Stimulated activated CD8-positive, alpha-beta memory T cell treated with anti-CD3 and anti-CD28 coated beads, Interleukin-4, amount 100 ng/mL, for 48 hours (primary cell): ENCODE results near the gene USP14.

Source experiments
- DNase-seq: peaks from one replicate; pipeline ENCODE4 v3.0.0-alpha.2; 2020

Gene USP14

DNA sequence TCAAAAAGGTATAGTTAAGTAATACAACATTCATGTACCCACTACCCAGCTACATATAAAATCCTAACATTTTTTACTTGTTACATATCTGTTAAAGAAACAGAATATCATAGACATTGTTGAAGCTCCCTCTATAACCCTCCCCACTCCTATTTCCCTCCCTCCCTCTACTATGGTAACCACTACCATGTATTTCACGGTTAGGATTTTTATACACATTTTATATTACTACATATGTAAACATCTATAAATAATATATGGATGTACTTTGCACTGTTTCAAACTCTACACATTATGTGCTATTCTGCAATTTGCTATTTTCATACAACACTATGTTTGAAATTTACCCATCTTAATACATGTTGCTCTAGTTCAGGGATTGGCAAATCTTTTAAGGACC, 73.2 kb downstream of the USP14 start:
- no peak for DNase-seq

DNA sequence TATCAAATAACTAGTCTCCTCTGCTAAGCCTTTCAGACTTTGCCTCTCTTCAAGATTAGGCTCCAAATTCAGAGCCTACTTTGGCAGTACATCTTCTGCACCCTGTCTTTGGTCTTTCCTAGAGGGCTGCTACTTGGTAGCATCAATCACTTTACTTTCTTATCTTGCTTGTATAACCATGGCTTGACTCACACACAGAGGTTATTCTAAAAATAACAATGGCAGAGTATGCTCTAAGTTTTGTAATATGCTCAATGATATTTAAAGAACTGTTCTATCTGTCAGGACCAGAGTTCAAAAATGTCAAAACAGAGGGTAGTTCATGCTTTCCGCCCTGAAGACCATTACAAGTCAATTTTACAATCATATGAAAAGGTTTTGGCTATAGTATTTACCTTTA, 81.8 kb downstream of the USP14 start:
- no peak for DNase-seq

DNA sequence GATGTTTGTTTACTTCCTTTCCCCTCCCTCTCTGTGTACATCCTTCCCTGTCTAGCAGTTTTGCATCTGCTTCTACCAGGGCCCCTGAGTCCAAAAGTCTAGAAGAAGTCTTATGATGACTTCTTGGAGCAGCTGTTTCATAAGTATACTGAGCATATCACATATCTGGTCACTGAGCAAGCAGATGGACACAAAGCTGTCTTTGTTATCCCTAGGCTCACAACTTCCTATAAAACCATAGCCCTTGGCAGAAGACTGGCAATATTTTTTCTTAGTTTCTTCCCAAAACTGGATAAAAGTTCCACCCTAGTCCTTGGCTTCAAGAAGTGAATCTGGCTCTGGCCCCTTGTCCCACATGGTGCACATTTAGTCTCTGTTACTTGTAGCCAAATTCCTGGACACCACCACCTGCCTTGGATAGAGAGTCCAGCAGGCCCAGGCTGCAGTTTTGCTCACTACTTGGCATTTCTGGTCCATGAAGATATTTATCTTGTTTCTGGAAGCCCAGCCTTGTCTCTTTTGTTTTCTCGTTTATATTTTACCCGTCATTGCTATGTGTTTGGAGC, 87.0 kb downstream of the USP14 start:
- no peak for DNase-seq

DNA sequence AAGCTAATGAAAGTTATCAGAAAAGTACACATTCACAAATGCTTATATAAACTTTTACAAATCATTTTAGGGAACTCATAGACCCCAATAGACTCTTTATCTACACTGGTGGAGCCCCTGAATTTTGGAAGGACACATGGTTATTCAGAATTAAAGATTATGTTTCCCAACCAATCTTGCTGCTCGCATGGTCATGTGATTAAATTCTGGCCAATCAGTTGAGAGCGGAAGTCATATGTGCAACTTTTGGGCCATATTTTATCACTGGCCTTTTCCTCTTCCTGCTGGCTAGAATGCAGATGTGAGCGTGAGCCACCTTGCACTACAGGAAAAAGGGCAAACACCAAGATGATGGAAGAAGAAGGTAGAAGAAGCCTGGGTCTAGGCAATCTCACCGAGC, 89.7 kb downstream of the USP14 start:
- no peak for DNase-seq

DNA sequence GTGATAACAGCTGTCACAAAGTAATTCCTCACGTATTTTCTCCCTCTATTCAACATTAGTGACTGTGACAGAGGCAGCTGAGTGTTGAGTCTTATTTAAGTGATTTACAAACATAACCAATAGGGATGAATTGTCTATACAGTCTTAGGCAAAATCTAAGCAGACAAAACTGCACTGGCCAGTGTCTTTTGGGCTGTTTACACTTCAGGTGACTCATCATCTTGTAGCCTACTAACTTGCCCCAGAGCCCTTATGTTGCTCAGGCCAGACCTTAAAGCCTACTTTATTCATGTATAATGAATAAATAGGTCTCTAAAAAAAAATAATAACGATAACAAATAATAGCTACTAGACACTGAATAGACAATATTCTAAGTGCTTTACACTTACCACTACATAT, 92.3 kb downstream of the USP14 start:
- no peak for DNase-seq

DNA sequence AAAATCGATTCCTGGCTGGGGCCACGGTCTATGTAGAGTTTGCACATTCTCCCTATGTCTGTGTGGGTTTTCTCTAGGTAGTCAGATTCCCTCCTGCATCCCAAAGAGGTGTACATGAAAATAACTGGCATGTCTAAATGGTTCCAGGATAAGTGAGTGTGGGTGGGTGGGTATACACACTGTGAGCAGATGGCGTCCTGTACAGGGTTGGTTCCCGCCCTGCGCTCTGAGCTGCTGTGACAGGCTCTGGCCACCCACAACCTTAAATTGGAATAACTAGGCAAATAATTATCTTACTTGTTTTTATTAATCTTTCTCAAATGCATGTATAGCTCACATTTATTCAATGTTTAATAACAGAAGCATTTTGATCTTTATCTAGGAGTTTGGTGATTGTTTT, 93.2 kb downstream of the USP14 start:
- no peak for DNase-seq

DNA sequence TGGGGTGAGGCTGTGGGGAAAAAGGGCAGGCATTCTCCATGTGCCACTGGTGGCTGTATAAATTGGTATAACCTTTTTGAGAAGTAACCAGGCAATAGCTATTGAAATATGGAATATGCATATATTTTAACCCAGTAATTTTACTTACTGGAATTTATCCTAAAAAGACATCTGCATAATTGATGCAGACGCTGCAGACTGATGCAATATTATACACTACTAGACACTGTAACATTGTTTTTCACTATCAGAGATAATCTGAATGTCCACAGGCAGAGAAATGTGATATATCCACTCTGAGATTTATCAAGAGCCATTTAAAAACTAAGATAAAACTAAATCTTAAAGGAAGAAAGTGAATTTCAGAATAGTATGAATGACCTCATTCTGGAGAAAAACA, 94.8 kb downstream of the USP14 start:
- DNase-seq, result no peak

DNA sequence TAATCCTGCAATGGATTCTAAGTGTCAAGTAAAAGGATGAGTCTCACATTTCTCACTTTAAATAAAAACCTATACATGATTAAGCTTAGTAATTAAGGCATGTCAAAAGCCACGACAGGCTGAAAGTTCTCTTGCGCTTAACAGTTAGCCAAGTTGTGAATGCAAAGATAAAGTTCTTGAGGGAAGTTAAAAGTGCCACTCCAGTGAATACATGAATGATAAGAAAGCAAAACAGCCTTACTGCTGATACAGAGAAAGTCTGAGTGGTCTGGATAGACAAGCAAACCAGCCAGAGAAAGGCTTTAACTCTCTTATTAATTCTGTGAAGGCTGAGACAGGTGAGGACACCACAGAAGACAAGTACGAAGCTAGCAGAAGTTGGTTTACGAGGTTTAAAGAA, 96.8 kb downstream of the USP14 start:
- DNase-seq, result no peak

DNA sequence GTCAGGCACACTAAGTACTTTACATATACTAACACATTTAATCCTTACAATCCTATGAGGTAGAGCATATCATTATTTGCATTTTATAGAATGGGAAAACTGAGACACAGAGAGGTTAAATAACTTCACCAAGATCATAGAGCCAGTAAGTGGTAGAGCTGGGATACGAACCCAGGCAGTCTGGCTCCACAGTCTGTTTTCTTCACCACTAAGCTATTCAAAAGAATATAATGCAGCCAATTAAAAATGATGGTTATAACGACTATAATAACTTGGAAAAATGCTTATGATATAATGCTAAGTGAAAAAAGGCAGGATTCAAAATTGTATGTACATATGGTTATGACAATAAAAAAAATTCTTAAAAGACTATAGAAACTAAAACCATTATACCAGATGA, 102.2 kb downstream of the USP14 start:
- no peak for DNase-seq

DNA sequence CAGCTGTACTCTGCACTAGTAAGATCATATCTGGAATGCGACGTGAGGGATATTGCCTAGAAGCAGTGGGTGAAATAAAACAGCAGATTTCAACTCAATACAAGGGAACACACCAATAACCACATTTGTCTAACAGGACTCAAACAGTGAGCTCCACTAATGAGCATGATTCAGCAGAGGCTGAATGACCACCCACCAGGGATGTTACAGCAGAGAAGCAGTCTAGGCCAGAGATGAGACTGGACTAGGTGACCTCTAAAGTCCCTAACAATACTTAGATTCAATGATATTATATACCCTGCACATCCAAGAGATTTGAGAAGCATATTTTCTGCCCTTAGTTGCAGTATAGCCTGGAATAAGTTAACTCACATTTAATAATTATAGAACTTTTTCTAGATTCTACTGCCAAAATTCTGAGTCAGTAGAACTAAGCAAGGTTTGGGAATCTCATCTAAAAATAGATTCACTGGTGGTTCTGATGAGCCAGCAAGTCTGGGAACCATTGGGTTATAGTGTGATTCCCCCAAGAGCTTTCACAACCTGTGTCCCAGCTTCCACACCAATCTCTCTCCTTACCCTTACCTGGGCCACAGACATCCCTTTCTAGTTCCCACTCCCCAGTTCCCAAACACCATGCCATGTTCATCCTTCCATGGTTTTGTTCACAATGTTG, 103.2 kb downstream of the USP14 start:
- no peak for DNase-seq
